ENCODE measurements around the gene ECE1.
A peak's percentile ranks its signal among the peaks of the same experiment; 100 is the strongest.
"Not testable (repeated sequence)": the region's sequence is repeated elsewhere in the genome, so short reads cannot be mapped to it uniquely, and the experiment has no call there.

ECE1 gene

GRCh38 chr1:21216835-21217811 lies 73.1 kb downstream of the ECE1 start:
- peak; percentile 24 for DNase-seq (ENCODE audit: low read depth)
- H3K4me3 ChIP-seq (ENCODE audit: low read depth, low read length) = no peak overlapping the region
- peak; percentile 78 for TF ChIP-seq CTCF (IDR thresholded peaks at IDR 0.05; ENCODE audit: low read depth, low read length, missing control alignments)

- no peak overlapping the region for H3K4me3 ChIP-seq (ENCODE audit: low read depth, low read length)
- no peak for DNase-seq (ENCODE audit: low read depth)
- no peak for TF ChIP-seq CTCF (IDR thresholded peaks at IDR 0.05; ENCODE audit: low read depth, low read length, missing control alignments)
Observed at GRCh38 chr1:21212126-21212525, 78.1 kb downstream of the ECE1 start.

GRCh38 chr1:21208137-21208700 lies 82.0 kb downstream of the ECE1 start:
- DNase-seq (ENCODE audit: low read depth); H3K4me3 ChIP-seq (ENCODE audit: low read depth, low read length): not testable (repeated sequence)

- no peak for TF ChIP-seq CTCF (IDR thresholded peaks at IDR 0.05; ENCODE audit: low read depth, low read length, missing control alignments)
- H3K4me3 ChIP-seq (ENCODE audit: low read depth, low read length) = no peak overlapping the region
- DNase-seq (ENCODE audit: low read depth) = no peak
Observed at GRCh38 chr1:21206117-21206516, 84.1 kb downstream of the ECE1 start.

GRCh38 chr1:21205416-21205815 lies 84.8 kb downstream of the ECE1 start:
- no peak for DNase-seq (ENCODE audit: low read depth)
- TF ChIP-seq CTCF (IDR thresholded peaks at IDR 0.05; ENCODE audit: low read depth, low read length, missing control alignments) = no peak
- H3K4me3 ChIP-seq (ENCODE audit: low read depth, low read length) = no peak overlapping the region

- no peak for TF ChIP-seq CTCF (IDR thresholded peaks at IDR 0.05; ENCODE audit: low read depth, low read length, missing control alignments)
- DNase-seq (ENCODE audit: low read depth) = no peak
Observed at GRCh38 chr1:21201650-21202049, 88.6 kb downstream of the ECE1 start.

GRCh38 chr1:21201238-21201637 lies 89.0 kb downstream of the ECE1 start:
- not testable (repeated sequence) for DNase-seq (ENCODE audit: low read depth); H3K4me3 ChIP-seq (ENCODE audit: low read depth, low read length)

More at GRCh38 chr1:21201650-21202049, 88.6 kb downstream of the ECE1 start:
- no peak overlapping the region for H3K4me3 ChIP-seq (ENCODE audit: low read depth, low read length)

GRCh38 chr1:21200767-21201166 lies 89.5 kb downstream of the ECE1 start:
- no peak overlapping the region for H3K4me3 ChIP-seq (ENCODE audit: low read depth, low read length)
- DNase-seq (ENCODE audit: low read depth) = no peak
- no peak for TF ChIP-seq CTCF (IDR thresholded peaks at IDR 0.05; ENCODE audit: low read depth, low read length, missing control alignments)

Data from GM12864 (cell line).